ENCODE measurements around the gene SELENBP1. TPM values are rescaled to one million over a fixed set of nuclear protein-coding genes. Genes with fewer than 3 reads are reported as not detected.

The SELENBP1 gene
- total and polyA plus RNA-seq, 4 donors = 84.1 to 282 (median 186) TPM

DNA sequence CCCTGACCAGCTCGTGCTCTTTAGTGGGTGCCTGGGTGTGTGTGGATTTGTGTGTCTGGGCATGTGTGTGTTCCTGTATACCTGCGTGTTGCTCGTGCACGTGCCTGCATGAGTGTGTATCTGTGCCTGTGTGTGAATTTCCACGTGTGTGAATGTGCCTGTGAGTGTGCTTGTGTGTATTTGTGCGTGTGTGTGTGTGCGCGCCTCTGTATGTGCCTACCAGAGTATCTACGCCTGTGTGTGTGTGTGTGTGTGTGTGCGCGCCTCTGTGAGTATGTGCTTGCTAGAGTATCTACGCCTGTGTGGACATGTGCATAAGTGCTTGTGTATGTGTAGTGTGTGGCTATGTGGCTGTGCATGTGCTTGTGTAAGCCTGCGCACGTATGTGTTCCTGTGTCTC, 691 bp upstream of the SELENBP1 start:
- peaks cover 7 to 38% (median 19%) of the 10 kb centered on the region in 5 donors for H3K4me1 ChIP-seq (ENCODE audit: control insufficient read depth in 5 of 5, insufficient read depth in 5 of 5, low read length in 5 of 5)
- ATAC-seq (ENCODE audit: insufficient read depth, low FRiP score) = no peak
- H3K27ac ChIP-seq (ENCODE audit: low read depth in 1 of 2, low read length in 1 of 2) = no peak overlapping the region
- 84 to 96% methylated on average over 14 of the region's 14 CpGs for WGBS, 2 donors
- peak in 1 of 3 donors; percentile 24 for DNase-seq
- no peak overlapping the region for H3K9ac ChIP-seq (ENCODE audit: insufficient read depth in 1 of 2, low read length in 2 of 2)
- TF ChIP-seq, protein P1, sequence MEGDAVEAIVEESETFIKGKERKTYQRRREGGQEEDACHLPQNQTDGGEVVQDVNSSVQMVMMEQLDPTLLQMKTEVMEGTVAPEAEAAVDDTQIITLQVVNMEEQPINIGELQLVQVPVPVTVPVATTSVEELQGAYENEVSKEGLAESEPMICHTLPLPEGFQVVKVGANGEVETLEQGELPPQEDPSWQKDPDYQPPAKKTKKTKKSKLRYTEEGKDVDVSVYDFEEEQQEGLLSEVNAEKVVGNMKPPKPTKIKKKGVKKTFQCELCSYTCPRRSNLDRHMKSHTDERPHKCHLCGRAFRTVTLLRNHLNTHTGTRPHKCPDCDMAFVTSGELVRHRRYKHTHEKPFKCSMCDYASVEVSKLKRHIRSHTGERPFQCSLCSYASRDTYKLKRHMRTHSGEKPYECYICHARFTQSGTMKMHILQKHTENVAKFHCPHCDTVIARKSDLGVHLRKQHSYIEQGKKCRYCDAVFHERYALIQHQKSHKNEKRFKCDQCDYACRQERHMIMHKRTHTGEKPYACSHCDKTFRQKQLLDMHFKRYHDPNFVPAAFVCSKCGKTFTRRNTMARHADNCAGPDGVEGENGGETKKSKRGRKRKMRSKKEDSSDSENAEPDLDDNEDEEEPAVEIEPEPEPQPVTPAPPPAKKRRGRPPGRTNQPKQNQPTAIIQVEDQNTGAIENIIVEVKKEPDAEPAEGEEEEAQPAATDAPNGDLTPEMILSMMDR (IDR thresholded peaks at IDR 0.05; ENCODE audit: control extremely low read depth, extremely low read depth) = no peak
- H3K4me3 ChIP-seq = no peak overlapping the region
- H3K36me3 ChIP-seq (ENCODE audit: control insufficient read depth in 4 of 4, insufficient read depth in 4 of 4, low read length in 4 of 4) = peaks cover 0 to 6% (median 5%) of the 10 kb centered on the region in 4 donors
- no peaks in the 10 kb centered on the region for H3K9me3 ChIP-seq (ENCODE audit: control insufficient read depth in 4 of 4, insufficient read depth in 3 of 4, low read length in 3 of 4)
- H3K27me3 ChIP-seq (ENCODE audit: control insufficient read depth in 3 of 3, insufficient read depth in 3 of 3, low read length in 2 of 3) = no peaks in the 10 kb centered on the region

DNA sequence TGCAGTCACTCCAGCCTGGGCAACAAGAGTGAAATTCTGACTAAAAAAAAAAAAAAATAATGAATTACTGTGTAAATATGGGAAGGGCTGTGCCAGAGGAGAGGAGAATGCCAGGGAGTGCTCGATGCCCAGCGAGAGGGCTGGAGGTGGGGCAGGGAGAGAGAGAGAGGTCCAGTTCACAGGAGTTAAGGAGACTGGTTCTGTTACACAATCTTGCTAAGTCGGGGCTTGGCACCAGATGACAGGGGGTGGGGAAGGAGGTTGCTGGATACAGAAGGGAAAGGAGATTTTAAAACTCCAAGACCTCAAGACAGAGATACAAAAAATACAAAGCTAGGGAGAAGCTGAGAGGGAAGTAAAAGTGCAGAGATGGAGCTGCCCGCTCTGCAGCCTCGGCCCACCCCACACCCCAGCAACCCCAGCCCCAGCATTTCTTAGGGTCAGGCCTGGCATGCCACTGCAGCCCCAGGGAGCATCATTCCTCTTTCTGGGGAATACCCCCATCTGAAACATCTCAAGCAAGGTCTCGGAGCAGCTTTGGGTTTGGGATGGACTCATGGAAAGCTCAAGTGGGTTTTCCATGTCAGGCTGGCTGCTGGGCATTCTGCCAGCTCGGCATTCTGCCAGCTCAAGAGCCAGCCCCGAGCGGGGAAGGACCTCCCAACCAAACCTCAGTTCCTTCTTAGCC, 991 bp downstream of the SELENBP1 start:
- DNase-seq (peak; percentile 89 to 92 (median 91)), ATAC-seq (ENCODE audit: insufficient read depth, low FRiP score) (peak; percentile 63)
- WGBS, 2 donors = 19 to 39% methylated on average over 9 of the region's 9 CpGs
- Histone ChIP-seq H3K27me3 (ENCODE audit: control insufficient read depth in 3 of 3, insufficient read depth in 3 of 3, low read length in 2 of 3) (no peaks in the 10 kb centered on the region), H3K27ac (ENCODE audit: low read depth in 1 of 2, low read length in 1 of 2) (peak overlapping the region; percentile 17 to 85), H3K9ac (ENCODE audit: insufficient read depth in 1 of 2, low read length in 2 of 2) (peak overlapping the region in 1 of 2 donors; percentile 87), H3K9me3 (ENCODE audit: control insufficient read depth in 4 of 4, insufficient read depth in 3 of 4, low read length in 3 of 4) (no peaks in the 10 kb centered on the region), H3K36me3 (ENCODE audit: control insufficient read depth in 4 of 4, insufficient read depth in 4 of 4, low read length in 4 of 4) (peaks cover 0 to 17% (median 11%) of the 10 kb centered on the region in 4 donors), H3K4me3 (peak overlapping the region; percentile 39), H3K4me1 (ENCODE audit: control insufficient read depth in 5 of 5, insufficient read depth in 5 of 5, low read length in 5 of 5) (peaks cover 7 to 38% (median 21%) of the 10 kb centered on the region in 5 donors)
- TF ChIP-seq, protein P1 (IDR thresholded peaks at IDR 0.05; ENCODE audit: control extremely low read depth, extremely low read depth) = no peak

DNA sequence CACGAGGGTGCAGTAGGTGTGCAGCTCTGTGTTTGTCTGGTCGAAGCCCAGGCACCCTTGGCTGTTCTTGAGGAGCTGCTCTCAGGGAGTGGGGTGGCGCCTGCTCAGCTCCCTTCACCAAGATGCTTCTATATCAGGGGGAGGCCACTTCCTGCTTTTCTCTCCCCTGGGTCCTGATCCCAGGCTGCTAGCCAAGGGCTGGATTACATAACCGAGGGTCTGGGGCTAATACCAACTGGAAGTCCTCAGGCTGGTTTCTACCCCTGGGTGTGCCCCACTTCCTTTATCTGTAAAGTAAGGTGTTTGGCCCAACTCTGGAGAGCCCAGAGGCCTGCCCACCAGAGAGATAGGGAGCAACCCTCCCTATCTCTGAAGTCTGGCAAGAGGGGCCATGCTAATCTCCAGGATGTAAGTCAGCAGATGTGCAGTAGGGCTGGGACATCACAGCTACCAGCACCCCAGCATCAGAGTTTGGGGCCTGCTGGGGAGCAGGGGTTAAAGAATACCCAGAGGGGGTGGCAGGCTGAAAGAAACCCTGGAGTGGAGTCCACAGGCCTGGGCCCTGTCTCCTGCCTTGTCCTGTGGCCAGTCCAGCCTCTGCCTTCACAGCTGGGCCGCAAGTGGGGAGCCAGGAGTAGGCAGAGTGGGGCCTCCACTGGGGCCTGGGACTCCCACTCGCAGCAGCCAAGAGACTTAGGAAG, 2.1 kb downstream of the SELENBP1 start:
- peak overlapping the region in 1 of 2 donors; percentile 23 for H3K9ac ChIP-seq (ENCODE audit: insufficient read depth in 1 of 2, low read length in 2 of 2)
- peak overlapping the region in 1 of 2 donors; percentile 86 for H3K27ac ChIP-seq (ENCODE audit: low read depth in 1 of 2, low read length in 1 of 2)
- H3K36me3 ChIP-seq (ENCODE audit: control insufficient read depth in 4 of 4, insufficient read depth in 4 of 4, low read length in 4 of 4) = peaks cover 0 to 27% (median 18%) of the 10 kb centered on the region in 4 donors
- TF ChIP-seq, protein P1 (IDR thresholded peaks at IDR 0.05; ENCODE audit: control extremely low read depth, extremely low read depth) = no peak
- H3K27me3 ChIP-seq (ENCODE audit: control insufficient read depth in 3 of 3, insufficient read depth in 3 of 3, low read length in 2 of 3) = no peaks in the 10 kb centered on the region
- no peaks in the 10 kb centered on the region for H3K9me3 ChIP-seq (ENCODE audit: control insufficient read depth in 4 of 4, insufficient read depth in 3 of 4, low read length in 3 of 4)
- WGBS, 2 donors = 42% methylated on average over 6 of the region's 6 CpGs
- DNase-seq (peak; percentile 35 to 57 (median 41)), ATAC-seq (ENCODE audit: insufficient read depth, low FRiP score) (no peak)
- peaks cover 7 to 38% (median 21%) of the 10 kb centered on the region in 5 donors for H3K4me1 ChIP-seq (ENCODE audit: control insufficient read depth in 5 of 5, insufficient read depth in 5 of 5, low read length in 5 of 5)
- H3K4me3 ChIP-seq = no peak overlapping the region

Data from lung (tissue), 12 donors.